Stimulated activated CD8-positive, alpha-beta memory T cell treated with anti-CD3 and anti-CD28 coated beads, Interleukin-2, amount 100 ng/mL, for 48 hours (primary cell): Measurements from ENCODE around the gene GBGT1.

Experiments used
- DNase-seq, 2 donors: peaks; one replicate each; pipeline ENCODE4 v3.0.0-alpha.2; 2020; ENCODE audit warnings: low read depth in 2 of 2

GBGT1 gene

GRCh38 chr9:133143639-133144141 lies 20.0 kb downstream of the GBGT1 start:
- DNase-seq: no peak

GRCh38 chr9:133142684-133143622 lies 20.8 kb downstream of the GBGT1 start:
- DNase-seq: peak in 1 of 2 donors; percentile 32

- DNase-seq: peak in 1 of 2 donors; percentile 39
Observed at GRCh38 chr9:133141833-133142595, 21.7 kb downstream of the GBGT1 start.

- no peak for DNase-seq
Observed at GRCh38 chr9:133140606-133141005, 23.1 kb downstream of the GBGT1 start.

- no peak for DNase-seq
Observed at GRCh38 chr9:133140174-133140505, 23.6 kb downstream of the GBGT1 start.

GRCh38 chr9:133139246-133140173 lies 24.2 kb downstream of the GBGT1 start:
- DNase-seq: no peak

- no peak for DNase-seq
Observed at GRCh38 chr9:133137451-133138231, 26.1 kb downstream of the GBGT1 start.

GRCh38 chr9:133135146-133135745 lies 28.5 kb downstream of the GBGT1 start:
- peak in 1 of 2 donors; percentile 74 for DNase-seq

- DNase-seq: no peak
Observed at GRCh38 chr9:133134388-133135145, 29.1 kb downstream of the GBGT1 start.

GRCh38 chr9:133133681-133134387 lies 29.9 kb downstream of the GBGT1 start:
- peak in 1 of 2 donors; percentile 76 for DNase-seq

GRCh38 chr9:133132174-133132573 lies 31.5 kb downstream of the GBGT1 start:
- no peak for DNase-seq

- DNase-seq: no peak
Observed at GRCh38 chr9:133131506-133131905, 32.2 kb downstream of the GBGT1 start.

- peak in 1 of 2 donors; percentile 36 for DNase-seq
Observed at GRCh38 chr9:133130685-133131244, 32.9 kb downstream of the GBGT1 start.

GRCh38 chr9:133129001-133129795 lies 34.5 kb downstream of the GBGT1 start:
- no peak for DNase-seq

- DNase-seq: no peak
Observed at GRCh38 chr9:133128152-133128551, 35.6 kb downstream of the GBGT1 start.

GRCh38 chr9:133127340-133127981 lies 36.3 kb downstream of the GBGT1 start:
- DNase-seq: no peak

GRCh38 chr9:133126697-133127339 lies 36.9 kb downstream of the GBGT1 start:
- DNase-seq: no peak
